OCI-LY3 (cell line): ENCODE data around the gene DDX43.

Source experiments
- H2AFZ ChIP-seq: fragments of 200-600, 300-600 bp; shearing (Covaris generic); 2 replicates; pipeline ENCODE4 v1.6.0; 2014; ENCODE audit warnings: antibody characterized with exemption, low read depth, low read length
- H3K27ac ChIP-seq: fragments of 200-600, 300-600 bp; sonication (generic); 2 replicates; pipeline ENCODE4 v1.5.1; 2014; ENCODE audit warnings: mild to moderate bottlenecking, low read length, moderate library complexity, mixed read lengths
- H3K27me3 ChIP-seq: fragments of 200-600, 300-600 bp; sonication (generic); 2 replicates; pipeline ENCODE4 v1.6.1; 2014; ENCODE audit warnings: low read depth, low read length, mixed read lengths
- H3K36me3 ChIP-seq: fragments of 200-600, 300-600 bp; sonication (generic); replicated peaks from 2 replicates; pipeline ENCODE3; 2014; ENCODE audit warnings: low read depth, low read length, mixed read lengths
- H3K4me1 ChIP-seq: fragments of 300-600, 200-600 bp; sonication (generic); 2 replicates; pipeline ENCODE4 v1.6.1; 2014; ENCODE audit warnings: low read length, mixed read lengths
- H3K4me2 ChIP-seq: fragments of 200-600, 300-600 bp; sonication (generic); 2 replicates; pipeline ENCODE4 v1.6.1; 2014; ENCODE audit warnings: low read length, mixed read lengths
- H3K4me3 ChIP-seq: fragments of 300-600, 200-600 bp; sonication (generic); 2 replicates; pipeline ENCODE4 v1.5.1; 2014; ENCODE audit warnings: antibody characterized with exemption, mild to moderate bottlenecking, low read length, moderate library complexity
- H3K79me2 ChIP-seq: fragments of 300-600, 200-600 bp; shearing (Covaris generic); 2 replicates; pipeline ENCODE4 v1.6.1; 2014; ENCODE audit warnings: mild to moderate bottlenecking, low read length, mixed read lengths
- H3K9ac ChIP-seq: fragments of 300-600, 200-600 bp; shearing (Covaris generic); 2 replicates; pipeline ENCODE4 v1.6.0; 2014; ENCODE audit warnings: mild to moderate bottlenecking, low read length, moderate library complexity
- H3K9me3 ChIP-seq: fragments of 200-600, 300-600 bp; shearing (Covaris generic); 2 replicates; pipeline ENCODE4 v1.6.1; 2014; ENCODE audit warnings: low read length, mixed read lengths; ENCODE audit not compliant: insufficient read depth
- H4K20me1 ChIP-seq: fragments of 200-600, 300-600 bp; sonication (generic); 2 replicates; pipeline ENCODE4 v1.6.1; 2016; ENCODE audit warnings: low read length, mixed read lengths; ENCODE audit not compliant: insufficient read depth
- CTCF ChIP-seq: fragments of 200-600, 300-600 bp; sonication (generic); IDR thresholded peaks from 2 replicates; pipeline ENCODE4 v1.5.1; 2014; ENCODE audit warnings: antibody characterized with exemption, low read length, low read depth
- EZH2phosphoT487 ChIP-seq: fragments of 200-600 bp; shearing (Covaris generic); IDR thresholded peaks from 2 replicates; pipeline ENCODE4 v1.6.1; 2018; ENCODE audit warnings: antibody characterized with exemption, mixed run types, low read depth

Gene DDX43

GRCh38 chr6:73353636-73354593 is 40.7 kb upstream of the DDX43 start, which contains the start of gene DPPA5:
Gene DPPA5, minus strand, starts transcription at chr6:73354276. Its CDS starts 51 bp downstream, at chr6:73354225.
- H3K4me3 ChIP-seq: no peak within 1 kb of the TSS
- H3K9ac ChIP-seq: no peak within 1 kb of the TSS
- H2AFZ ChIP-seq: no peak within 1 kb of the TSS
- H3K4me1 ChIP-seq: no peaks in the 10 kb centered on the region
- TF ChIP-seq CTCF (no peak), EZH2phosphoT487 (no peak)
- H3K9me3 ChIP-seq: no peaks in the 10 kb centered on the region
- H3K4me2 ChIP-seq: no peak within 1 kb of the TSS
- H3K27me3 ChIP-seq: no peaks in the 10 kb centered on the region
- H3K27ac ChIP-seq: no peak within 1 kb of the TSS
- H4K20me1 ChIP-seq: no peaks in the 10 kb centered on the region
- no peaks in the 10 kb centered on the region for H3K36me3 ChIP-seq
- no peaks in the 10 kb centered on the region for H3K79me2 ChIP-seq

- H4K20me1 ChIP-seq: no peaks in the 10 kb centered on the region
- no peaks in the 10 kb centered on the region for H3K79me2 ChIP-seq
- H3K4me1 ChIP-seq: no peaks in the 10 kb centered on the region
- H3K27me3 ChIP-seq: no peaks in the 10 kb centered on the region
- H2AFZ ChIP-seq: no peak within 1 kb of the TSS
- no peak within 1 kb of the TSS for H3K4me2 ChIP-seq
- no peak within 1 kb of the TSS for H3K4me3 ChIP-seq
- no peak within 1 kb of the TSS for H3K9ac ChIP-seq
- no peaks in the 10 kb centered on the region for H3K9me3 ChIP-seq
- H3K27ac ChIP-seq: no peak within 1 kb of the TSS
- no peaks in the 10 kb centered on the region for H3K36me3 ChIP-seq
- TF ChIP-seq EZH2phosphoT487 (no peak), CTCF (no peak)
Measured at GRCh38 chr6:73362358-73362757, 32.3 kb upstream of the DDX43 start, which contains the start of gene KHDC3L. Gene KHDC3L, plus strand, starts transcription at chr6:73362658. Its CDS starts 72 bp downstream, at chr6:73362730.

- Histone ChIP-seq H4K20me1 (no peaks in the 10 kb centered on the region), H2AFZ (no peak overlapping the region)
- TF ChIP-seq EZH2phosphoT487 (no peak), CTCF (no peak)
Measured at GRCh38 chr6:73362869-73363536, 31.6 kb upstream of the DDX43 start.

GRCh38 chr6:73363537-73363875 is 31.1 kb upstream of the DDX43 start:
- Histone ChIP-seq H3K4me2 (no peak overlapping the region), H3K27me3 (no peaks in the 10 kb centered on the region), H3K4me3 (no peak overlapping the region), H3K9ac (no peak overlapping the region), H2AFZ (no peak overlapping the region), H3K9me3 (no peaks in the 10 kb centered on the region), H3K4me1 (no peaks in the 10 kb centered on the region), H3K79me2 (no peaks in the 10 kb centered on the region), H4K20me1 (no peaks in the 10 kb centered on the region), H3K27ac (no peak overlapping the region), H3K36me3 (no peaks in the 10 kb centered on the region)
- TF ChIP-seq EZH2phosphoT487 (no peak), CTCF (no peak)

More at GRCh38 chr6:73362869-73363536, 31.6 kb upstream of the DDX43 start:
- Histone ChIP-seq H3K9me3 (no peaks in the 10 kb centered on the region), H3K4me1 (no peaks in the 10 kb centered on the region), H3K4me2 (no peak overlapping the region), H3K27me3 (no peaks in the 10 kb centered on the region), H3K27ac (no peak overlapping the region), H3K9ac (no peak overlapping the region), H3K36me3 (no peaks in the 10 kb centered on the region), H3K79me2 (no peaks in the 10 kb centered on the region), H3K4me3 (no peak overlapping the region)
